Endothelial cell of umbilical vein (primary cell): Measurements from ENCODE around the gene HOXD4. TPM values are rescaled to one million over a fixed set of nuclear protein-coding genes. Genes with fewer than 3 reads are reported as not detected.

Source experiments
- BruUV-seq: library from RNA; stranded (reverse); fragments of 400-500 nt; replicated peaks from 2 replicates; lab custom pipeline; 2021; lab: Mats Ljungman, UMichigan
- CTCF ChIA-PET: fragments of 300-600, 350-600 bp; sonication (Branson Sonifier 250); formaldehyde crosslinking; loops from one replicate; lab custom pipeline; 2021; ENCODE audit warnings: antibody characterized with exemption, inconsistent platforms; lab: Charles Lee
- POLR2A ChIA-PET: fragments of 300-600, 350-600 bp; sonication (Branson Sonifier 250); formaldehyde crosslinking; loops from one replicate; lab custom pipeline; 2021; ENCODE audit warnings: antibody characterized with exemption, inconsistent platforms; lab: Charles Lee
- DNase-seq: peaks from one replicate; pipeline ENCODE4 v3.0.0-alpha.2; 2011; ENCODE audit warnings: low read depth, low spot score
- FAIRE-seq: peaks from 2 replicates; lab custom pipeline; 2011; peaks lifted over from hg19 to GRCh38; lab: Jason Lieb, UNC
- H2AFZ ChIP-seq: 2 replicates; pipeline ENCODE4 v1.6.0; 2012; ENCODE audit warnings: low read depth, low read length, control low read depth, inconsistent platforms
- H3K27ac ChIP-seq: 2 replicates; pipeline ENCODE4 v1.5.1; 2011; ENCODE audit warnings: low read depth, mild to moderate bottlenecking, control low read depth, low read length, moderate library complexity; ENCODE audit not compliant: insufficient read depth
- H3K27me3 ChIP-seq, 2 experiments: 2 replicates each; pipeline versions ENCODE4 v1.6.0 to v1.6.1; 2011; ENCODE audit warnings: low read length in 2 of 2, mixed read lengths in 1 of 2; ENCODE audit not compliant: control insufficient read depth in 2 of 2, insufficient read depth in 2 of 2
- H3K36me3 ChIP-seq, 2 experiments: 2 replicates in 1 of 2; 3 replicates in 1 of 2; pipeline ENCODE4 v1.5.1; 2011; ENCODE audit warnings: low read length in 2 of 2, mild to moderate bottlenecking in 1 of 2, moderate library complexity in 1 of 2; ENCODE audit not compliant: control insufficient read depth in 2 of 2, insufficient read depth in 2 of 2; ENCODE audit errors: extremely low read depth in 1 of 2
- H3K4me1 ChIP-seq: 3 replicates; pipeline ENCODE4 v1.5.1; 2011; ENCODE audit warnings: mild to moderate bottlenecking, low read length; ENCODE audit not compliant: control insufficient read depth, insufficient read depth; ENCODE audit errors: extremely low read depth
- H3K4me2 ChIP-seq: 2 replicates; pipeline ENCODE4 v1.6.1; 2011; ENCODE audit warnings: low read length, control low read depth, mixed read lengths; ENCODE audit not compliant: insufficient read depth
- H3K4me3 ChIP-seq, 3 experiments: fragments of 200-600 bp in 1 of 3; sonication (generic), shearing (Covaris generic) in 1 of 3; replicated peaks in 1 of 3; 2 replicates each; pipeline ENCODE4 v1.5.1; 2011 to 2016; ENCODE audit warnings: control low read depth in 3 of 3, low read length in 3 of 3, mild to moderate bottlenecking in 2 of 3, inconsistent platforms in 1 of 3, low read depth in 1 of 3, moderate library complexity in 1 of 3; ENCODE audit not compliant: insufficient read depth in 1 of 3
- H3K79me2 ChIP-seq: 2 replicates; pipeline ENCODE4 v1.6.0; 2012; ENCODE audit warnings: low read length, inconsistent platforms; ENCODE audit not compliant: control insufficient read depth, insufficient read depth
- H3K9ac ChIP-seq: replicated peaks from 2 replicates; pipeline ENCODE3; 2011; ENCODE audit warnings: low read length, control low read depth; ENCODE audit not compliant: insufficient read depth; ENCODE audit errors: extremely low read depth
- H3K9me1 ChIP-seq: replicated peaks from 3 replicates; pipeline ENCODE4 v1.6.0; 2011; ENCODE audit warnings: mild to moderate bottlenecking, low read length; ENCODE audit not compliant: control insufficient read depth, insufficient read depth; ENCODE audit errors: extremely low read depth
- H3K9me3 ChIP-seq: replicated peaks from 2 replicates; pipeline ENCODE4 v1.5.1; 2012; ENCODE audit warnings: low read length, inconsistent platforms; ENCODE audit not compliant: control insufficient read depth, insufficient read depth
- H4K20me1 ChIP-seq: replicated peaks from 2 replicates; pipeline ENCODE3; 2011; ENCODE audit warnings: mild to moderate bottlenecking, low read length; ENCODE audit not compliant: control insufficient read depth, insufficient read depth; ENCODE audit errors: extremely low read depth
- EZH2 ChIP-seq: IDR thresholded peaks from 2 replicates; pipeline ENCODE4 v1.6.1; 2012; ENCODE audit warnings: borderline replicate concordance, low read depth, mild to moderate bottlenecking, moderate library complexity, low read length, inconsistent platforms; ENCODE audit not compliant: severe bottlenecking
- FOS ChIP-seq: IDR thresholded peaks from 2 replicates; pipeline ENCODE4 v1.6.1; 2011; ENCODE audit warnings: mild to moderate bottlenecking, low read length, moderate library complexity, borderline replicate concordance; ENCODE audit not compliant: insufficient read depth
- POLR2A ChIP-seq: IDR thresholded peaks from 2 replicates; pipeline ENCODE4 v1.6.1; 2012; ENCODE audit warnings: low read depth, mild to moderate bottlenecking, control low read depth, low read length
- POLR2AphosphoS5 ChIP-seq: IDR thresholded peaks from 2 replicates; pipeline ENCODE4 v1.6.1; 2012; ENCODE audit warnings: low read depth, mild to moderate bottlenecking, control low read depth, low read length, moderate library complexity; ENCODE audit not compliant: insufficient read depth
- dilution Hi-C: fragments of 300-500 bp; cut with MboI; formaldehyde crosslinking; loops from one replicate; pipeline ENCODE4 v1.15.0; 2019; ENCODE audit warnings: low sequenced_read_pairs; ENCODE audit not compliant: extremely low pct_ligation_motif_present
- intact Hi-C: fragments of 100-400 bp; cut with micrococcal nuclease; formaldehyde crosslinking; loops from one replicate; pipeline ENCODE4 v1.10.0; 2022
- polyA plus RNA-seq, 4 experiments: library from polyadenylated mRNA; depleted of rRNA in 3 of 4; stranded (reverse) in 3 of 4; unstranded in 1 of 4; fragments of >200 nt; gene quantifications; 2 replicates each; pipeline versions ENCODE4 v1.2.1 to v1.2.3, GENCODE V29; 2011 to 2012; ENCODE audit warnings: missing spikeins in 1 of 4
- total RNA-seq: library from RNA; stranded (reverse); gene quantifications from 2 replicates; pipeline ENCODE4 v1.2.3, GENCODE V29; 2021
- TF ChIP-seq, protein P1 (sequence below), 2 donors: IDR thresholded peaks; 1 replicate in 1 of 2; 2 replicates in 1 of 2; pipeline ENCODE4 v1.5.1; 2011; ENCODE audit warnings: low read length in 2 of 2, mild to moderate bottlenecking in 2 of 2, moderate library complexity in 2 of 2, control low read depth in 1 of 2, inconsistent platforms in 1 of 2, low read depth in 1 of 2; ENCODE audit not compliant: insufficient read depth in 1 of 2; ENCODE audit errors: extremely low read depth in 1 of 2
- TF ChIP-seq, protein P2 (sequence below): IDR thresholded peaks from 2 replicates; pipeline ENCODE4 v1.6.1; 2011; ENCODE audit not compliant: insufficient read depth, insufficient read length

HOXD4 gene
- total and polyA plus RNA-seq, 2 donors (not counting 3 experiments of a cell fraction or from before 2014, with no cell fraction given) = 7.6 to 13.7 TPM

DNA sequence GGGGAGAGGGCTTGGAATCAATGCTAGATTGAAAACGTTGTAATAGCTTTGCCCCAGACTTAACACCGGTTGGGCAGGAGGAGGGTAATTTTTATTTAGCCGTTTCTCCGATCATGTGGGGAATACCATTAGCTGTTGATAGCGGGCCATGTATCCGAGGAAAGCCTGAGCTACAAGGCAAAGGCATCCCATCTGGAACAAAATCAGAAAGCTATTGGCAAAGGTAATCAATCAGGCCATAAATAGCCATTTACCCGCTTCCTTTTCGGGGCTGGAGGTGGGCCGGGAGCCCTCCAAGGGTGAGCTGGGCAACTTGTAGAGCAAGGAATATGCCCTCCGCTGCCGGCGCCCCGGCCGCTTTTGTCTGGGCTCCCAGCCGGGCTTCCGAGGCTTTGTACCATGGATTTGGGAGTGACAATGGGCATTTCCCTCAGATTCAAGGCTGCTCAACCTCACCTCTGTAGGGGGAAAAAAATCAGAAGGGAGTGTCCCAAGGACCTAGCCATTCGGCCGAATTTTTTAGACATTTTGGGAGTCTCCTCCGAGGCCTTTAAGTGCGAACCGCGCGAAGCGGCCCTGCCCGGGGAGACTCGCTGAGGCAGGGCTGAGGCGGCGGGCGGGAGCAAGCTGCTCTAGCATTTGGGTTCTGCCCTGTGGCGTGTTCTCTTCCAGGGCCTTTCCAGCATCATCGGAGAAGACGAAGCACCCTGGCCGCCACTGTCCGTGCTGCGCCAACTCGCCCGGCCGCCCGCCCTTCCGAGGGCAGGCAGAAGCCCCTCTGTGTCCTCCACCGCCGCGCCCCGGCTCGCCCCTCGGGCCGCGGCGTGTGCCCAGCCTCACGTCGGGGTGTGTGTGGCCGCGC, 29.9 kb upstream of the HOXD4 start:
- intact Hi-C loops (no loop called here), dilution Hi-C loops (no loop called here)
- no peaks in the 10 kb centered on the region for H3K36me3 ChIP-seq
- POLR2A ChIA-PET = interaction anchor here (0.7 kb wide), 2 partner anchors 516 to 953 kb away, joined by 3 read pairs; partner anchors contain the start of gene ATF2
- no peak overlapping the region for H3K27ac ChIP-seq
- no peak overlapping the region for H3K9ac ChIP-seq
- H3K9me1 ChIP-seq = no peaks in the 10 kb centered on the region
- H4K20me1 ChIP-seq = no peaks in the 10 kb centered on the region
- H3K9me3 ChIP-seq = no peaks in the 10 kb centered on the region
- no peak overlapping the region for H2AFZ ChIP-seq
- TF ChIP-seq POLR2AphosphoS5 (no peak), POLR2A (no peak), EZH2 (peak; percentile 99), FOS (no peak)
- TF ChIP-seq, protein P1, sequence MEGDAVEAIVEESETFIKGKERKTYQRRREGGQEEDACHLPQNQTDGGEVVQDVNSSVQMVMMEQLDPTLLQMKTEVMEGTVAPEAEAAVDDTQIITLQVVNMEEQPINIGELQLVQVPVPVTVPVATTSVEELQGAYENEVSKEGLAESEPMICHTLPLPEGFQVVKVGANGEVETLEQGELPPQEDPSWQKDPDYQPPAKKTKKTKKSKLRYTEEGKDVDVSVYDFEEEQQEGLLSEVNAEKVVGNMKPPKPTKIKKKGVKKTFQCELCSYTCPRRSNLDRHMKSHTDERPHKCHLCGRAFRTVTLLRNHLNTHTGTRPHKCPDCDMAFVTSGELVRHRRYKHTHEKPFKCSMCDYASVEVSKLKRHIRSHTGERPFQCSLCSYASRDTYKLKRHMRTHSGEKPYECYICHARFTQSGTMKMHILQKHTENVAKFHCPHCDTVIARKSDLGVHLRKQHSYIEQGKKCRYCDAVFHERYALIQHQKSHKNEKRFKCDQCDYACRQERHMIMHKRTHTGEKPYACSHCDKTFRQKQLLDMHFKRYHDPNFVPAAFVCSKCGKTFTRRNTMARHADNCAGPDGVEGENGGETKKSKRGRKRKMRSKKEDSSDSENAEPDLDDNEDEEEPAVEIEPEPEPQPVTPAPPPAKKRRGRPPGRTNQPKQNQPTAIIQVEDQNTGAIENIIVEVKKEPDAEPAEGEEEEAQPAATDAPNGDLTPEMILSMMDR (IDR thresholded peaks at IDR 0.05; ENCODE audit: extremely low read depth in 1 of 2, insufficient read depth in 1 of 2, low read depth in 1 of 2, low read length in 2 of 2) = no peak
- TF ChIP-seq, protein P2, sequence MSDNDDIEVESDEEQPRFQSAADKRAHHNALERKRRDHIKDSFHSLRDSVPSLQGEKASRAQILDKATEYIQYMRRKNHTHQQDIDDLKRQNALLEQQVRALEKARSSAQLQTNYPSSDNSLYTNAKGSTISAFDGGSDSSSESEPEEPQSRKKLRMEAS = no peak
- FAIRE-seq = no peak
- H3K27me3 ChIP-seq = peaks cover 50 to 62% of the 10 kb centered on the region in 2 experiments
- H3K4me2 ChIP-seq = no peak overlapping the region
- peak overlapping the region in 1 of 3 experiments; percentile 49 for H3K4me3 ChIP-seq
- no TSS peak for BruUV-seq
- no peak for DNase-seq
- no peaks in the 10 kb centered on the region for H3K79me2 ChIP-seq
- CTCF ChIA-PET = interaction anchor here (0.9 to 4.7 kb wide), 15 partner anchors 8 to 1041 kb away, joined by 3 to 28 read pairs (median 7); no protein-coding TSS in a partner anchor
- H3K4me1 ChIP-seq = peaks cover 15% of the 10 kb centered on the region
